Sigmoid colon (tissue), 4 donors: ENCODE measurements around the gene TP73.

Experiments used
- CTCF ChIP-seq, 4 experiments: fragments of 450-650 bp in 3 of 4; fragments of 200-600 bp in 1 of 4; IDR thresholded peaks; one replicate each; pipeline ENCODE4 v1.5.1; 2016 to 2019; ENCODE audit warnings: antibody characterized with exemption in 4 of 4, mild to moderate bottlenecking in 3 of 4, moderate library complexity in 2 of 4
- POLR2A ChIP-seq, 2 donors: fragments of 450-650 bp; IDR thresholded peaks; one replicate each; pipeline ENCODE4 v1.6.1; 2016; ENCODE audit warnings: antibody characterized with exemption in 2 of 2, mild to moderate bottlenecking in 2 of 2, moderate library complexity in 2 of 2
- POLR2AphosphoS5 ChIP-seq, 4 donors: sonication (generic); formaldehyde crosslinking; IDR thresholded peaks; one replicate each; pipeline ENCODE4 v1.6.1; 2017; ENCODE audit warnings: antibody characterized with exemption in 4 of 4

- TF ChIP-seq POLR2AphosphoS5 (IDR thresholded peaks at IDR 0.05) (no peak), POLR2A (IDR thresholded peaks at IDR 0.05) (no peak), CTCF (IDR thresholded peaks at IDR 0.05) (no peak)
Observed at GRCh38 chr1:3630914-3631313, 21.4 kb upstream of the TP73 start.
